ENCODE data around the gene H2AZ2.

GRCh38 chr7:44891372-44891771, 43.5 kb upstream of the H2AZ2 start:
- TF ChIP-seq, protein P1, sequence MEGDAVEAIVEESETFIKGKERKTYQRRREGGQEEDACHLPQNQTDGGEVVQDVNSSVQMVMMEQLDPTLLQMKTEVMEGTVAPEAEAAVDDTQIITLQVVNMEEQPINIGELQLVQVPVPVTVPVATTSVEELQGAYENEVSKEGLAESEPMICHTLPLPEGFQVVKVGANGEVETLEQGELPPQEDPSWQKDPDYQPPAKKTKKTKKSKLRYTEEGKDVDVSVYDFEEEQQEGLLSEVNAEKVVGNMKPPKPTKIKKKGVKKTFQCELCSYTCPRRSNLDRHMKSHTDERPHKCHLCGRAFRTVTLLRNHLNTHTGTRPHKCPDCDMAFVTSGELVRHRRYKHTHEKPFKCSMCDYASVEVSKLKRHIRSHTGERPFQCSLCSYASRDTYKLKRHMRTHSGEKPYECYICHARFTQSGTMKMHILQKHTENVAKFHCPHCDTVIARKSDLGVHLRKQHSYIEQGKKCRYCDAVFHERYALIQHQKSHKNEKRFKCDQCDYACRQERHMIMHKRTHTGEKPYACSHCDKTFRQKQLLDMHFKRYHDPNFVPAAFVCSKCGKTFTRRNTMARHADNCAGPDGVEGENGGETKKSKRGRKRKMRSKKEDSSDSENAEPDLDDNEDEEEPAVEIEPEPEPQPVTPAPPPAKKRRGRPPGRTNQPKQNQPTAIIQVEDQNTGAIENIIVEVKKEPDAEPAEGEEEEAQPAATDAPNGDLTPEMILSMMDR (IDR thresholded peaks at IDR 0.05; ENCODE audit: borderline replicate concordance, extremely low read depth, low read length, poor library complexity, severe bottlenecking) = no peak
- no peak for TF ChIP-seq EZH2 (IDR thresholded peaks at IDR 0.05; ENCODE audit: borderline replicate concordance, low read depth, low read length, severe bottlenecking)

Data from DND-41 (cell line).